Embryonic facial prominence (tissue), 1 donor: ENCODE data around the gene TRAPPC3L.

Source experiments
- DNase-seq: peaks from one replicate; pipeline ENCODE4 v3.0.0-alpha.2; 2016; ENCODE audit errors: extremely low spot score

The TRAPPC3L gene

DNA sequence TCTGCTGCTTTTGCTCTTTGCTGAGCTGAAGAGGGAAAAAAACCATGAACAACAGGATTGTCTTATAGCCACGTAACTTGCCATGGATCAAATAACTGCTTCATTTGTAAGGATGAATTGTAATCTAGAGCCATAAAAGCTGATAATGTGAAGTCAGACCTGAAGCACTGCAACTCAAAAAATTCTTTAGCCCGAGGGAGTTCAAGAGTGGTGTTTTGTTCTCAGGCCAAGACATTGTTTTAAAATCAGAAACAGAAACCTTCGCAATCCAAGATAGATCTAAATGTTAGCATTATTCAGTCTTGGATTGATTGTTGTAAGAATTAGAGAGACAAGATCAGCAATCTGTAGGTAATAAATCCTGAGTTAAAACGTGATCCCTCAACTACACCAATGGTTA is at the start of gene TRAPPC3L:
Gene TRAPPC3L, minus strand, starts transcription at position 34 of the 400 bp plus-strand sequence. CDS start 170 bp downstream, outside the sequence.
- DNase-seq = no peak

GRCh38 chr6:116595247-116595646 is 49.8 kb upstream of the TRAPPC3L start:
- DNase-seq = no peak

DNA sequence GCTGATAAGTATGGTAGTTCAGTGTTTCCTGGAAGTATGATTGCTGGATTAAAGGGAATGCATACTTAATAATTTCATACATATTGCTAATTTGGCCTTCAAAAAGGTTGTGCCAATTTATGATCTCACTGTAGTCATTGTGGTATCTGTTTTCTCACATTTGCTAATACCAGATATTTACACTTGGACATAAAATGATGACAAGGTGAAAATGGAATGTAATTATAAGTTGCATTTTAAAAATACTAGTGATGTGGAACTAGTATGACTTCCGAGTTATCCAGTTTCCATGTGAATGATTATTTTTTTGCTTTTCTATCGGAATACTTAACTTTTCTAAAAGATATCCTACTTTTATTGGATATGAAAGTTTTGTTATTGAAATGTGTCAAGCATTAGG is 41.3 kb upstream of the TRAPPC3L start:
- no peak for DNase-seq

DNA sequence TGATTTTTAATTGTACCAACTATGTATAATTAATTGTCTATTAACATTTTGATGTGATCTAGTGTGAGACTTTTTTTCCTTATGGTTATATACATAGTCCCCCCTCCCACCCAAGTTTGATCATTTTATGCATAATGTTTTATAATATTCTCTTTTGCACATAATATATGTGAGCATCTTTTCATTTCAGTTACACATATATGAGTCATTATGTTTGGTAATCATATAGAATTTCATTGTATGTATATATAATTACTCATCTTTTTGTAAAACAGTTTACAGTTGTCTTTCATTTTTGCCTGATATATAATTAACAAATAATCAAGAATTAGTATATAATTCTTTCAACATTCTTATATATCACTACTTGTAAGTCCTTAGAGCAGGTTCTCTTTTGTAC is 40.8 kb upstream of the TRAPPC3L start:
- DNase-seq = no peak

- DNase-seq = no peak
Observed at GRCh38 chr6:116580198-116580597, 34.7 kb upstream of the TRAPPC3L start.

GRCh38 chr6:116579143-116579542 is 33.7 kb upstream of the TRAPPC3L start:
- DNase-seq = no peak

- no peak for DNase-seq
Observed at GRCh38 chr6:116578335-116578734, 32.9 kb upstream of the TRAPPC3L start.

- DNase-seq = no peak
Observed at GRCh38 chr6:116577486-116577885, 32.0 kb upstream of the TRAPPC3L start.

GRCh38 chr6:116575227-116575626 is 29.7 kb upstream of the TRAPPC3L start:
- no peak for DNase-seq

- peak; percentile 8 for DNase-seq
Observed at GRCh38 chr6:116572162-116572561, 26.7 kb upstream of the TRAPPC3L start.

DNA sequence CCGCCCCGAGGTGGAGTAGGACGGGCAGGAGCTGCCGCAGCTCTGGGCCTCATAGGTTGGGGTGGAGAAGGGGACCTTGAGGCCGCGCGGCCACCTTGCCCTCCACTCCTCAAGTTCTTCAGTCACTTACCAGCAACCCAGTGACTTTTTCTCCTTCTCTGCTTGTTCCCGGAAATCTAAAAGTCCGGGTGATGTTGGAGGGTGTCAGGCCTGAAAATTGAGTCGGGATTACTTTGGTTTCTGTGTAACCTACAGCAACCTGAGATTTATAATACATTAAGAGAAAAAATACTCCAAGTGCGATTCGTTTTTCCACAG is 26.2 kb upstream of the TRAPPC3L start:
- DNase-seq = no peak

DNA sequence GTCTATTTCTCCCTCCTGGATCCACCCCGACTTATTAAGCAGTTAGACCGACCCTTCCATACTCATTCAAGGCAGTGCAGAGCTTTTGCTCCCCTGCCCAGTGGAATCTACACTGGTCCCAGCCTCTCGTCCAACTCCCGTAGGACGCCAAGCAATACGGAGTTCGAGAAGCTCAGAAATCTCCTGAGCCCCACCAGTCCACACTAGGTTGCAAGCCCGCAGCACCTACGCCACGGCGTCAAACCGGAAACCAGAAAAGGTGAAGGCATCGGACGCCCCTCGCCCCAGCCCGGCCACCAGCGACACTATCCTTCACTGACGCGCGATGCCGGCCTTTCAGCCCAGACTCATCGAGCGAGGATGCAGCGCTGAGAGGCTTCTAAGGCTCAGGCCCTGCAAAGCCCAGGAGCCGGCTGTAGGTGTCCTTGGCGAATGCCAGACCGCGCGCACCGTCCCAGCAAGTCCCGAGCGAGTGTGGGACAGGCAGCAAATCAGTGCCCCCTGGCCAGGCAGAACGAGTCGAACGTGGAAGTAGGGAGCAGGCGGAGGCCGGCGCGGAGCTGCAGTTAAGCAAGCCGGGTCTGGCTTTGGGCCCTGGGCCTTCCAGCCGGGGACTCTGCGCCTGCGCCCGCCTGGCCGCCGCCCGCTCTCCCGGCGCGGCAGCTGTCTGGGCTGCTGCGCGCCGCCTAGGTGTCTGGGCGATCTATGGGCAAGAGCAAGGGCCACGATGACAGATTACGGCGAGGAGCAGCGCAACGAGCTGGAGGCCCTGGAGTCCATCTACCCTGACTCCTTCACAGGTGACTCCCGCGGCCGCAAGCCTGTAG is 25.6 kb upstream of the TRAPPC3L start, which contains the start of gene RWDD1:
Gene RWDD1, plus strand, starts transcription at position 649 of the 827 bp plus-strand sequence. Its CDS starts 79 bp downstream, at position 728.
- DNase-seq = peak; percentile 97

DNA sequence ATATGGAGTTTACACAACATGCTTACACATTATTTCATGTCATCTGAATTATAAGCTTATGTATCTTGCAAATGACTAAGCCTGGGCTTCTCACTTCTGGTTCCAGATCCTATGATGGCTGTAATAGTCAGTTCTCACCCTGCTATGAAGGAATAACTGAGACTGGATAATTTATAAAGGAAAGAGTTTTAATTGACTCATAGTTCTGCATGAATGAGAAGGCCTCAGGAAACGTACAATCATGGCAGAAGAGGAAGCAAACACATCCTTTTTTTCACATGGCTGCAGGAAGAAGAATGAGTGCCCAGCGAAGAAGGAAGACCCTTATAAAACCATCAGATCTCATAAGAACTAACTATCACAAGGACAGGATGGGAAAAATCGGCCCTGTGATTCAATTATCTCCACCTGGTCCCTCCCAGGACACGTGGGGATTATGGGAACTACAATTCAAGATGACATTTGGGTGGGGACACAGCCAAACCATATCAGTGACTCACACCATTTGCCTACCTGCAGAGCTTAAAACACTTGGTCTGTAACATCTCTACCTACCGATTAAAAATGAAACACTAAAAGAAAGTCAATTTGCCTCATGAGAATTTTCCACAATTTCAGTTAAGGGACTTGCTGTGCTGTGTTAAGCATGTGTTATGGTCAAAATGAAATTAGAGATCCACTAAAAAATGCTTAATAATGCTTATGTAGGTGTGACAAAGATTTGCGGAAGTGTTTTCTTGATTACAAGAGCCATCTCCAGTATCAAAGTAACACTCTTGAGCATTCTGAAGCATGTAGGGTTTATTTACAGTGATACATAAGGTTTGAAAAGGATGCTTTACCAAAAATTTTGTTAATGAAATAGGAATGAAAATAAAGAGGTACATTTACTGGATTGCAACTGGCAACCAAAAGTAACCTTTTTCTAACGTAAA is 23.6 kb upstream of the TRAPPC3L start:
- DNase-seq = no peak

DNA sequence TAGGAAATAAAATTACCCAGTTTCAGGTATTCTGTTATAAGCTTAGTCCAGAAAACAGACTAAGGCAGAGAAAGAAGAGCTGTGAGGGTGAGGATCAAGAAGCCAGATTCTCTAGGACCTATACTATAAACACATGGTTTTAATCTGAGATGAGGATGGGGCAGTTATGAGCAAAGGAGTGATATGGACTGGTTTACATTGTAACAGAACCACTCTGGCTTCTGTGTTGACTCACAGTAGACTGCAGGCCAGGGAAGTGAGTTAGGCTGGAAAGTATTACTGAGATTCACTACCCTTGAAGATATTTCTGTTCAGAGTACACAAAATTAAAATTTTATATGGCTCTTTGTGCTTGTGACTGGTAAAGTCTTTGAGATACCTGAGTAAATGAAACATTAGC is 22.6 kb upstream of the TRAPPC3L start:
- no peak for DNase-seq

- no peak for DNase-seq
Observed at GRCh38 chr6:116564921-116565872, 19.7 kb upstream of the TRAPPC3L start.

- no peak for DNase-seq
Observed at GRCh38 chr6:116564311-116564710, 18.8 kb upstream of the TRAPPC3L start.

DNA sequence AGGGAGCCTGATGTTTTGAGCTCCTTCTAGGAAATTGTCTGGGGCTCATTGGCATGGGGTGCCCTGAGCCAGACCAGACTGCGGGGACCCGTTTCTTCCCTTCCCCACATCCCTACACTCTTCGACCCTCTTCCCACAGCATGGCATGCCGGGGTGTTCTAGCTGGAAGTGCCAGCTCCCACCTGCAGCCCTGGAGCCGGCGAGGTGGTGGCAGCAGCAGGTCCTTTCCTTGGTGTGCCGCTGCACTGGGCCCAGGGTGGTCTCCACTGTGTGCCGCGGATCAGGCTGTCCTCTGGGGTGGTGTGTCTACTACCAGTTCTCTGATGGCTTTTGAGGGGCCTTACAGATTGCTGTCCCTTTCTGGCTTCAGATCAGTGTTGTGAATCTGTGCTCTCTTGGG is 18.3 kb upstream of the TRAPPC3L start:
- DNase-seq = no peak

DNA sequence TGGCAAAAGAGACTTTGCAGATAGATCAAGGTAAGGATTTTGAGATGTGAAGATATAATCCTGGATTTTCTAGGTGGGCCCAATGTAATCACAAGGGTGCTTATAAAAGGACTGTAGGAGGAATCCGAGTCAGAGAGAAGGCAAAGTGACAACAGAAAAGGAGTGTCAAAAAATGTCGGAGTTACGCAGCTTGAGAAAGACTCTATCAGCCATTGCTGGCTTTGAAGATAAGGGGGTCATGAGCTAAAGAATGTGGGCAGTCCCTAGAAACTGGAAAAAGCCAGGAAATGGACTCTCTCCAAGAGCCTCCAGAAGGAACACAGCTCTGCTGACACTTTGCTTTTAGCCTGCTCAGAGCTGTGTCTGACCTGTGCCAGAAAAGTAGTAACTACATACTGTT is 17.1 kb upstream of the TRAPPC3L start:
- no peak for DNase-seq

DNA sequence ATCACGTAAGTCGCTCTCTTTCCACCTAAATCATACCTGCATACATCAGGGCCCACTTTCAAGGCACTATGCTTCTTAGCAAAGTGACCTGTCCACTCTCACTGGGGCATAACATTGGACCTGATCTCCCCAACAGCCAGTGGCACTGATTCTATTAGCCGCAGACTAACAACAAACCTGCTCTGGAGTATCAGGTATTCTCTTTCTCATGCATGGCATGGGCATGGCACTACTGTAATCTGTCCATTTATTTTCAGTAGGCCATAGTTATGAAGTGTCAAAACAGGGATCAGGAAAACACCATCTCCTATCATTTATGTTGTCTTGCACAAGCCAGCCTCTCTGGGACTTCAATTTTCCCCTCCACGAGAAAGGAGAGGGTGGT is 16.5 kb upstream of the TRAPPC3L start:
- DNase-seq = no peak

DNA sequence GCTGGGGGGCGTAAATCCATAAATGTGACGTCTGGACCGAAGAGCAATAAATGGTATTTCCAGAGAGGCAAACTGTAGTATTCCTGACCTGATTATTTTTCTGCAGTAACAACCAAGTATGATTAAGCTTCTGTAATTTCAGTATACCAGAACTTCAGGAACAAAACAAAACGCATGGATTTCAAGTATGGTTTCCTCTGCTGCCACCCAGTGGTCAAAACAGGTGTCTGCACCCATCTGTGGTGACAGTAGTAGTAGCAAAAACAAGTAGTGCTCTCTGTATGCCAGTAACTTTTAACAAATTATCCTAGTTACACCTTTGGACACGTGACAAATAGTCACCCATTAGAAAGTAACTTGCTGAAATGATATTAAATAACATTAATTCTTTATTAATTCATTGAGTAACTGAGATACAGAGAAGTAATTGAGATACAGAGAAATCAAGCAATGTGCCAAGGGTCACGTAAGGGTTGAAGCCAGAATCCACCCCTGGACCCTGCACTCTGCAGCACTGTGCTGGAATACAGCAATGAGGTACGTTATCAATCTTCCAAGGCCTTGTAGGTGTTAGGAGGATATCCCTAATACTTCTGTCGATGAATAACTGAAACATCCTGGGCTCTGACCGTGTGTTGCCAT is 16.0 kb upstream of the TRAPPC3L start:
- DNase-seq = peak; percentile 59

DNA sequence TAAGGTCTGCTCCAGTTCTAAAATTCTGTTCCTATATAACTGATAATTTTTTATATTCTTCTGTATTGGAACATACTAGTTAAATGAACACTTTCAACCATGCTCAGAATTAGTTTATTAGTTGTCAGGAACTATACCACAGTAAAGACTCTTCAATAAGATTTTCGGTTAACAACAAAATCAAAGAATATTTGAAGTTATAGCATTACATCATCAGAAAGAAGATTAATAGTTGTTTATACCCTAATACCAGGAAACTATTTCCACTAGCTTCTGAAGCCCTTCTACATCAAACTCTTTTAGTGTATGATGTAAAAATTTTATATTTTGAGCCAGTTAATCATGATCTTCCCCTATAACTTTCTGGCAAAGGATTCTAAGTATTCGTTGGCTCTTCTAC is 14.6 kb upstream of the TRAPPC3L start:
- no peak for DNase-seq
